Stimulated activated CD4-positive, alpha-beta T cell treated with anti-CD3 and anti-CD28 coated beads, Interleukin-1b, Interleukin-23, amount 100 ng/mL, for 1 hour (primary cell): ENCODE measurements around the gene LMNTD1.

Experiments used
- DNase-seq, 2 donors: peaks; one replicate each; pipeline ENCODE4 v3.0.0-alpha.2; 2020; ENCODE audit warnings: low read depth in 2 of 2

LMNTD1 gene

DNA sequence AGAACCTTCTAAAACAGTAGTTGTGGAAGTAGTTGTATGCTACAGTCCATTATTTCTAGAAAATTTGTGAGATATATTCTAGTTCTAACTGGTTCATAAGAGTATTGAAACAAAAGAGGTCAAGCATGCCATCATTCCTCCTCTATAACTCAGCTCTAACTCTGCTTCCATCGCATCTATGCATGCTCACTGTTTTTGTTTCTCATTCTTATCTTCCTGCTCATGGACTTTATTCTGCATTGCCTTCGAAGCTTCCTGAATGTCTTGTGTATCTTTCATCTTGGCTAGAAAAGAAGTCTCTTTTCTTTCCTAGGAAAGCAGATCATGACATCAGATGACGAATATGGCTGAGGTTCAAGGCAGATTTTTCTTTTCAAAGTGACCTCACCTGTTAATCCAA is 402 bp downstream of the LMNTD1 start:
- DNase-seq: no peak

GRCh38 chr12:25550186-25550585 is 2.9 kb downstream of the LMNTD1 start:
- no peak for DNase-seq

- no peak for DNase-seq
Measured at GRCh38 chr12:25549120-25549519, 4.0 kb downstream of the LMNTD1 start.

- DNase-seq: no peak
Measured at GRCh38 chr12:25546318-25546717, 6.8 kb downstream of the LMNTD1 start.

- no peak for DNase-seq
Measured at GRCh38 chr12:25533150-25533549, 19.9 kb downstream of the LMNTD1 start.

DNA sequence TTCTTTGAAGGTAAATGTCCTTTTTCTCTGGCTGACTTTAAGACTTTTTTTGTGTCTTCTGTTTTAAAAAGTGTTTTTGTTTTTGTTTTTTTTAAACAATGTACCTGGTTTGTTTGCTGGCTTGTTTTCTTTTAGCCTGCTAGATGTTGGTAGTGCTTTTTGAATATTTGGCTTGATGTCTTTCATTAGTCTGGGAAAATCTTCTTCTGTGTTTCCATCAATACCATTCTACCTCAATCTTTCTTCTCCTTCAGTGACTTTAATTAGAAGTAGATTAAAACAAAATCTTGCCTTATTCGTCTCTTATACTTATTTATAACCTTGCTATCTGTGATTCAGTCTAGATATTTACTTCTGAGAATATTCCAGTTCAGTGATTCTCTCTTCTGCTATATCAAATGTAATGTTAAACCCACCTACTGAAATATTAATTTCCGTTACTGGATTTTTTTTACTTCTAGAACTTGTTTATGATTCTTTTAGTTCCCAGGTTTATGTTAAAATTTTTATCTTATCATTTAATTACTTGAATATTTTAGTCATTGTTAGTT is 21.5 kb downstream of the LMNTD1 start:
- DNase-seq: no peak

DNA sequence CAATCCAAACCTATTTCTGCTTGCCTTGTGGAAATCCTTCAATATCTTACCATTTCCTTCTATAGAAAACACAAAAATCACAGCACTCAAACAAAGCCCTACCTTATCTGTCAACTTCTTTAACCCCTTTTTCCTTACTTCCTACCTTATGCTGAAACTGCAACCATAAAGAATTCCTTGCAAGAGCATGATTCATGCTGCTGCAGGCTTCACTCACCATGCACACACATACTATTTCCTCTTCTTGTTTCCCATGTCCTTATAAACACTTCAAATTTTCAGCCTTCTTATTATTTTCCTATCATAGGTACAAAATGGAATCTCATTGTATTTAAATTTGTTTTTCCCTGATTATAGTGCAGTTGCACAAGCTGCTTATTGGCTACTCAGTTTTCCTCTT is 23.3 kb downstream of the LMNTD1 start:
- no peak for DNase-seq

GRCh38 chr12:25526778-25527177 is 26.3 kb downstream of the LMNTD1 start:
- no peak for DNase-seq

DNA sequence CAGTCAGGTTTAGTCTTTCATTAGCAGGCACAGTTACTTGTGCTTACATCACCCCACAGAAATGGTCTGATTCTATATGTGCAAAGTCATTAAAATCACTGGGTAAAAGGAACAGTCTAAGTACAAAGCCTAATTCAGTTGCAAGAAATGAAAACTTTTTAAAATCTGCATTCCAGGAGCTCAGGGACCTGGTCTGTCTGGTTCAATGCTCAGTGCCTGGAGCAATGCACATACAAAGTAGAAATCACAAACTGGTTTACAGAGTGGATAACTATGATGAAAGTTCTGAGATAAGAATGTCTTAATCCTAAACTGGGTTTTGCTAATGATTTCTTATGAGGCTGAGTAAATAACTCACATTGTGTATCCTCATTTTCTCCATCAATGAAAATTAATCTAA is 28.7 kb downstream of the LMNTD1 start:
- DNase-seq: no peak

DNA sequence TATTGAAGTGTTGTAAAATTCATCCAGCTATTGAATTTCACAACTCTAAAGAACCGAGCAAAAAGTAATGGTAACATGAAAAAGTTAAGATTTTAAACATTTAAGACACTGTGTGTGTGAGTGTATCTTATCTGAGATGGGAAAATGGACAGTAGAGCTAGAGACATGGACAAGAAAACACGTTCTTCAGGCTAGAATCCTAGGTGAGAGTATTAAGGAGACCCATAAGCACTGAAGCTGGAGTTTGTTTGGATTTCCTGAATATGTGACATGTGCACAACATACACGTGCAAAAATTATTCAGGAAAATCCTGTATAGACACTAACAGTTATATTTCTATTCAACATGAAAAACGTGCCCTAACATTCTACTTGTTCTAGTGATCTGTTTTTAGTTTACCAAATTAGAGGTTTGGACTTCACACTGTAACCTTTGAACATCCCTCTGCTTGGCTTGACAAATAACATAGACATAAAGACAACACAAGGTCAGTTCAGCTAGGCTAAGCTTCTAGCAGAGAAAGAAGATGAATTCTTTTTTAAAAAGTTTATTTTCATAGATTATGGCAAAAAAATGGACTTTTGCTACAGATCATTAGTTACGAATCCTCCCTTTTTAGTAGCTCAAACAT is 31.3 kb downstream of the LMNTD1 start:
- no peak for DNase-seq

DNA sequence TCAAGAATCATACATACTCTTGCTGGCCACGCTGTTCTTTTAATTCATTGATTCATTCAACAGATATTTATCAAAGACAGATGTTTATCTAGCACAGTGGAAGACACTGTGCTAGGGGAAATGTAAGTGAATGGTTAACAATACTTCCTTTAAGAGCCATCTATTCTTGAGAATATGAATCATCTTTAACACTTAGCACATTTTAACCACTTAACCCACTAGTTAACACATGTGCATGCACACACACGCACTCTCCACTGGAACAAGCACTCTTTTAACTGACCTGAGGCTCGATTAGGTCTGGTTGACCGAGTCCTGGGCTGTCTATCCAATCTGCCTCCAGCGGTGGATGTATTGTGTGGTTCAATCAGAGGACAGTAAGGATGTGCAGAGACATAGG is 34.6 kb downstream of the LMNTD1 start:
- no peak for DNase-seq

- DNase-seq: no peak
Measured at GRCh38 chr12:25504744-25505143, 48.3 kb downstream of the LMNTD1 start.

GRCh38 chr12:25503666-25504065 is 49.4 kb downstream of the LMNTD1 start:
- DNase-seq: no peak

- DNase-seq: no peak
Measured at GRCh38 chr12:25502596-25502995, 50.5 kb downstream of the LMNTD1 start.

DNA sequence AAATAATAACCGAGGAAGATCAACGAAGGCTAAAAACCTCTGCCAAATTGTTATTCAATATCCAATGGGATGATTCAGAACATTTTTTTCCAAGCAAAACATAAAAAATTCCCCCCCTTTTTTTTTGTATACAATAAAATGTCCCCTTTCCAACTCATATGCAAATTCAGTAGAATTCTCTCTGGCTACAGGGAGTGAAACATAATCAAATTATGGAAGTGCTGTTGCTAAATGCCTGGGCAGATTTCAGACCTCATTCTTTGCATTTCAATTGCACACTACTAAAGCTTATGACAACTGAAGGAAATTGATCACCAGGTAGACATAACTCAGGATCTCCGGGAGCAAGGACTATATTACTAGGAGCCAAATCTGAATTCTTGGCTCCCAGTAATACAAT is 51.0 kb downstream of the LMNTD1 start:
- DNase-seq: no peak

DNA sequence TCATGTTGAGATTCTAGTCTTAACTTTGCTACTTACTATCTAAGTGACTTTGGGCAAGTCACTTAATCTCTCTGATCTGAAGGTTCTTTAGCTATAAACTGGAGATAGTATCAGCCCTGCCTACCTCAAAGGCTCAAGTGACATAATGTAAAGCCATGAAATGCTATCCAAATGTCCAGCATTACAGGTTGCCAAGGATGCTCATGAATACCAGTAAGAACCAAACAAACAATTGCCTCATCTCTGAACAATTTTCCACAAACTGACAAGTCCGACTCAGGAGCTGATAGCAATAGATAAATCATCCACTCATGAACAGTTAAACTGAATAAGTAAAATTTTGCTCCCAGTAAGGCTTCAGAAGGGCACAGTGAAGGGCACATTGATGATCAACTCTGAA is 51.5 kb downstream of the LMNTD1 start:
- DNase-seq: no peak

DNA sequence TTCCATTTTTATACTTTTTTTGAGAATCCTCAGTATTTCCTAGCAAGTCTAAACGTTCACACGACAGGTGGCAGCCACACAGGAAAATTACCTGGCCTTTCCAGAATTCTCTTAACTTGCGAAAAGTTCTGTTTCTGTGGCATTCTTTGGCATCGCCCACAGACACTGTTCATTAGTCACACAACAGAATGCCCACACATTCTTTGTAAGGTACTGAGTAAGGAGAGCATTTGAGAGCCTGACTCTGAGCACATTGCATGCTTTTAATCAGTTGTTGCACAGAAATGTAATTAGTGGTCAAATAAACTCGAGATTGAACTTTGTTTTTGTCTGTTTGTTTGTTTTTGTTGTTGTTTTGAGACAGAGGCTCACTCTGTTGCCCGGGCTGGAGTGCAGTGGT is 52.4 kb downstream of the LMNTD1 start:
- DNase-seq: no peak

DNA sequence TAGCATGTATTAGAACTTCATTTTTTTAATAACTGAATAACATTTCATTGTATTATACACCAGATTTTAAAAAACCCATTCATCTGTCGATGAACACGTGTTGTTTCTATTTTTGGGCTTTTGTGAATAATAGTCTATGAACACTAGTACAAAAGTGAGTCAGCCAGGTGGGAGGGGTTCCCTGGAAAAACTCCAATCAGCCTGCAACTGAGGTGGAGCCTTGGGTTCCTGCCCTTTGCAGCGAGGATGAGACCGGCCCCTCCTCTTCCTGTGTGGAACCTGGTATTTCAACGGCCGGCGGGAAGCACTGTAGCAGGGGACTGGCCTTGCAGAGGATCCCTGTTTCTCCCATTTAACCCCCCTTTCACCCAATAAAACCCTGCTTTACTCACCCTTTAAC is 56.1 kb downstream of the LMNTD1 start:
- no peak for DNase-seq

DNA sequence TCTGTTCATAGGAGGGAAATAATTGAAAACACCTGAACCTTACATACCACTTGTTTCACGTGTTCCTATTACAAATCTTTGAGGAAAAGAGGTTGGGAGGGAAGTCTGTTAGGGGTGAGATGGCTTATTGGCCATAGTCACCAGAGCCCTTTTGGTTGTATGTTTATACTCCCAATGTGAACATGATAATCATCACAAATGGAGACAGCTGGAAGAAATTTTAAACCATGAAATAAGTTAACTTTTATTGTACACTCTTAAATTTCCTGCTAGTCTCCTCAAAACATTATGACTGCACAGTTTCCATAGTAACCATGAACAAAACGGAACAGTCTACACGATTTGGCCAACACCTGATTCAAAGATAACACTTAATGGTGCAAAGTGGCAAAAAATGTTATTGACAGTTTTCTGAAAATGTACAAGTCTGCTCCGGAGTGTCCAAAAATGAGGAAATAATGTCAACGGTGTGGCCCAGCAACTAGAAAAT is 56.9 kb downstream of the LMNTD1 start:
- DNase-seq: no peak

GRCh38 chr12:25495331-25496097 is 57.6 kb downstream of the LMNTD1 start:
- DNase-seq: no peak

- no peak for DNase-seq
Measured at GRCh38 chr12:25494926-25495325, 58.2 kb downstream of the LMNTD1 start.

GRCh38 chr12:25493682-25494081 is 59.4 kb downstream of the LMNTD1 start:
- DNase-seq: no peak
